ENCODE measurements around the gene DSG2. TPM values are rescaled to one million over a fixed set of nuclear protein-coding genes. Genes with fewer than 3 reads are reported as not detected.

Gene DSG2
- total and polyA plus RNA-seq, 8 donors: 6.1 to 130 (median 17.1) TPM

- intact Hi-C loops (cut with DNase I; ENCODE audit: low total_unique reads): no loop called here
- Histone ChIP-seq H3K27ac (peak overlapping the region in 1 of 5 donors; percentile 29), H3K4me3 (no peak overlapping the region)
These were observed 2.2 kb downstream of the DSG2 start for GRCh38 chr18:31500051-31500688.

DNA sequence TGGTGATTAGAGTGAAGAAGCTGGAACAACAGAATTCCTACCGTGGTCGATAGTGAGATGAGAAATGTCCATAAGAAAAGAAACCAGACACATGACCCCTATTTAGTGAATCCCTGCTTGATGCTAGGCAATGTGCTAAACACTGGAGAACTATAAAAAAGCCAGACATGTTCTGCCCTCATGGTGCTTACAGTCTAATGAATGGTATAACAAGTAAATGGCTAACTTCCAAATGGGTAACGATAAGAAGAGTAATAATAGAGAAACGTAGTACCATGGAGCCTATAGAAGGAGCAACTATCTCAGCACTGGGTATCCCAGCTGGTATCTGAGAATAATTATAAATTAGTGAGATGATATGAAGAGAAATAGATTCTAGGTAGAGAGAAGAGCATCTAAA, 5.0 kb downstream of the DSG2 start:
- H3K36me3 ChIP-seq: no peaks in the 10 kb centered on the region
- peaks cover 0 to 19% (median 7%) of the 10 kb centered on the region in 4 donors for H3K4me1 ChIP-seq
- H3K4me3 ChIP-seq: no peak overlapping the region
- TF ChIP-seq CTCF (IDR thresholded peaks at IDR 0.05) (no peak), EP300 (IDR thresholded peaks at IDR 0.05) (no peak), POLR2AphosphoS5 (IDR thresholded peaks at IDR 0.05) (no peak), POLR2A (IDR thresholded peaks at IDR 0.05) (no peak)
- no peak overlapping the region for H3K27ac ChIP-seq
- no peaks in the 10 kb centered on the region for H3K9me3 ChIP-seq
- DNase-seq: no peak
- peaks cover 0 to 19% (median 5%) of the 10 kb centered on the region in 3 donors for H3K27me3 ChIP-seq
- 89 to 97% (median 94%) methylated on average over 4 of the region's 4 CpGs for WGBS, 5 donors
- intact Hi-C loops (cut with DNase I; ENCODE audit: low total_unique reads): no loop called here

More at GRCh38 chr18:31500051-31500688, 2.2 kb downstream of the DSG2 start:
- TF ChIP-seq EP300 (IDR thresholded peaks at IDR 0.05) (no peak), CTCF (IDR thresholded peaks at IDR 0.05) (no peak), POLR2AphosphoS5 (IDR thresholded peaks at IDR 0.05) (no peak), POLR2A (IDR thresholded peaks at IDR 0.05) (no peak)
- 40 to 52% (median 45%) methylated on average over 6 of the region's 6 CpGs for whole genome bisulfite sequencing, 5 donors
- H3K4me1 ChIP-seq: peaks cover 0 to 24% (median 12%) of the 10 kb centered on the region in 4 donors
- H3K36me3 ChIP-seq: no peaks in the 10 kb centered on the region
- no peaks in the 10 kb centered on the region for H3K9me3 ChIP-seq
- peak in 1 of 2 donors; percentile 36 for DNase-seq
- peaks cover 0 to 30% (median 13%) of the 10 kb centered on the region in 3 donors for H3K27me3 ChIP-seq

DNA sequence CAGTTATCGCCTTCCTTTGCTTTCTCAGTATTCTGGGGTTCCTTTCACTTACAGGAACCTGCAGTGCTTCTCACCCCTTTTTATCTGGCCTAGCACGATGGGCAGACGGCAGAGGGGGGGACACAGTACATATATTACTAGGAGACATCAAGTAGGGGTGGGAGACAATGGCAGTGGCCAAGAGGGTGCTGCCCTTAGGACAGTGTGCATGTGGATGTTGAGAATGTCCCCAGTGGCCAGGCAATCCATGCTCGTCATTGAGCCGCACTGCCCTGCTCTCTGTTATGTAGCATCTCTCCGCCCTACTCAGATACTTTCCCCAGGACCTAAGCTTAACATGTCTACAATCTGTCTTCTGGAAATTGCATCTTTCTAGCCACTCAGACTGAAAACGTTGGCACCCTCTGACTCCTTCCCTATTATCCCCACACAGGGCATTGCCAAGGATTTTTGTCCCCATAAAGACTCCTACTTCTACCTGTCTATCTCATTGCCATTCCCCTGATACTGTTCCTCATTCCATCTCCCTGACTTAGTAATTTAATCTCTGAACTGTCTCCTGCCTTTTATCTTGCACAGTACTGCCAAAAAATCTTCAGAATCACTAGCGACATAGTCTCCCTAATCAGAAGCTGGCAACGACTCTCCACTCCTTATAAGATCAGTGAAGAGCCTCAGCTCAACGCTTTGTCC, 6.6 kb downstream of the DSG2 start:
- no peak for TF ChIP-seq POLR2A (IDR thresholded peaks at IDR 0.05)
- no peak for TF ChIP-seq CTCF (IDR thresholded peaks at IDR 0.05)
- no peak for TF ChIP-seq EP300 (IDR thresholded peaks at IDR 0.05)
- TF ChIP-seq POLR2AphosphoS5 (IDR thresholded peaks at IDR 0.05): no peak
- WGBS, 5 donors: 76 to 81% (median 78%) methylated on average over 10 of the region's 10 CpGs
- no peak overlapping the region for H3K27ac ChIP-seq
- no peaks in the 10 kb centered on the region for H3K36me3 ChIP-seq
- peaks cover 0 to 6% (median 0%) of the 10 kb centered on the region in 4 donors for H3K4me1 ChIP-seq
- H3K9me3 ChIP-seq: no peaks in the 10 kb centered on the region
- DNase-seq: no peak
- intact Hi-C loops (cut with DNase I; ENCODE audit: low total_unique reads): no loop called here
- peaks cover 0 to 4% (median 0%) of the 10 kb centered on the region in 3 donors for H3K27me3 ChIP-seq
- no peak overlapping the region for H3K4me3 ChIP-seq

DNA sequence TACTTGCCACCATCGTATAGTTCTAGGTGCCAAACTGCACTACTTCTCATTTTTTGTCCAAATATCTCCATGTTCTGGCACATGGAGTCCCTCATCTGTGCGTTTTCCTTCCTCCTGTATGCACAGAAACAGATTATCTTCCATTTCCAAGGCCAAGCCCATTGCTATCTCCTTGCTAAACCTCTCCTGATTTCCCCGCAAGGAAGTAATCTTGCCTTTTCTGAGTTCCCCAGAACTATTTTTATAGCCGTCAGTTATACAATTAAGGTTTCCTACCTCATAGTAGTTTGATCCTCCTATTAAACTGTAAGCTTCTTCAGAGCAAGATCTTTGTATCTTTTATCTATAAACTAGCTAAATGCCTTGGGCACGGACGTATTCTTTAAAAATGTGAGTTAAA, 7.2 kb downstream of the DSG2 start:
- H3K27ac ChIP-seq: no peak overlapping the region
- peaks cover 0 to 4% (median 0%) of the 10 kb centered on the region in 3 donors for H3K27me3 ChIP-seq
- 56 to 70% (median 59%) methylated on average over 6 of the region's 6 CpGs for WGBS, 5 donors
- peaks cover 0 to under 1% (median 0%) of the 10 kb centered on the region in 4 donors for H3K4me1 ChIP-seq
- H3K36me3 ChIP-seq: no peaks in the 10 kb centered on the region
- intact Hi-C loops (cut with DNase I; ENCODE audit: low total_unique reads): no loop called here
- TF ChIP-seq EP300 (IDR thresholded peaks at IDR 0.05) (no peak), CTCF (IDR thresholded peaks at IDR 0.05) (no peak), POLR2AphosphoS5 (IDR thresholded peaks at IDR 0.05) (no peak), POLR2A (IDR thresholded peaks at IDR 0.05) (no peak)
- no peaks in the 10 kb centered on the region for H3K9me3 ChIP-seq
- H3K4me3 ChIP-seq: no peak overlapping the region
- DNase-seq: no peak
